ENCODE data around the gene MCTP1. TPM values are rescaled to one million over a fixed set of nuclear protein-coding genes. Genes with fewer than 3 reads are reported as not detected.
"Not testable (repeated sequence)": the region's sequence is repeated elsewhere in the genome, so short reads cannot be mapped to it uniquely, and the experiment has no call there.

Gene MCTP1
- total RNA-seq, 1 experiment from 2014 or later = 5.6 TPM

DNA sequence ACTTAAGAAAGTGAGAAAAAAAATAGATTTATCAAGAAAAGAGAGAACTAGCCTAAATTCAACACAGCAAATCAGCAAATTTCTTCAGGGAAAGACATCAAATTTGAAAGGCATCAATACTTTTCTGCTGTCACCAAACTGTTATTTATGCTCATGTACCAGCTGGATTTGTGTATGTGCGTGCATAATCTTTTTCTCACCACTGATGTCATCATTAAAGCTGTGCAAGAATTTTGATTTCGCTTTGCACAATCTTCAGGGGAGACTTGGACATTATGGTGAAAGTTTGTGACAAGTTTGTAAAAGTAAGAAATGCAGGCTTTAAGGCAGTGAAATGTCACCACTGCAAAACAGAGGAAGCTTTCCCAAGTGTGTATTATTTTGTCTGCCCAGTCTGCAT, 451.0 kb downstream of the MCTP1 start (continued):
- TF ChIP-seq ZMAT4 (CRISPR knock-in tag; IDR thresholded peaks at IDR 0.05) = no peak
- no peak for TF ChIP-seq GABPB1 (CRISPR knock-in tag; IDR thresholded peaks at IDR 0.05)
- no peak for TF ChIP-seq EMX1 (CRISPR knock-in tag; IDR thresholded peaks at IDR 0.05)

DNA sequence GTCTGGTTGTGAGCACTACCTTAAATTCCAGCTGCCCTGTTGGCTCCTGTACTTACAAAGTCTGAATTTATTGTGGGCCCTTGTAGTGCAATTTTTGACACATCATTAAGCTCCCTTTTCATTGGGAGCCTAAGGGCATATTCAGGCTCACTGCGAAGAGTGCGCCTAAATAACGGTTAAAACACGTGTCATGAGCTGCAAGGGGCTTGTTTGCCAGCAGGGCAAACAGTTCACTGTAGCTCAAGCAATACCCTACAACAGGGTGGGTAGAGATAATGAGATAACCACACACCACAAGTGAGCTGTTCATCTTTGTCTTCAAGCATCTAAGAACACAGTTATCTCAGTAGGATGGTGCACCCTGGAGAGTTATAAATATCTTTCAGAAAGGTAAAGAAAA, 452.2 kb downstream of the MCTP1 start:
- Mint-ChIP-seq H3K4me3 (no peak overlapping the region), H3K4me1 (peaks cover 15% of the 10 kb centered on the region), H3K27me3 (ENCODE audit: low read depth) (no peaks in the 10 kb centered on the region), H3K27ac (no peak overlapping the region), H3K36me3 (no peaks in the 10 kb centered on the region), H3K9me3 (peaks cover 5% of the 10 kb centered on the region)
- DNase-seq (ENCODE audit: low spot score) = no peak
- ChIA-PET CTCF (interaction anchor here (0.5 to 2.3 kb wide), 13 partner anchors 9 to 938 kb away, joined by 3 to 13 read pairs (median 4); no protein-coding TSS in a partner anchor), POLR2A (no interaction called here)
- peak; percentile 66 for ATAC-seq
- TF ChIP-seq TEAD4 (CRISPR knock-in tag; IDR thresholded peaks at IDR 0.05) (no peak), ZMAT4 (CRISPR knock-in tag; IDR thresholded peaks at IDR 0.05) (no peak), FOXK1 (CRISPR knock-in tag; IDR thresholded peaks at IDR 0.05) (no peak), SMAD4 (CRISPR knock-in tag; IDR thresholded peaks at IDR 0.05) (no peak)

GRCh38 chr5:94830520-94830919, 454.4 kb downstream of the MCTP1 start:
- DNase-seq (ENCODE audit: low spot score) = no peak
- H3K27ac Mint-ChIP-seq = no peak overlapping the region
- H3K9me3 Mint-ChIP-seq = peaks cover 9% of the 10 kb centered on the region
- ChIA-PET CTCF (no interaction called here), POLR2A (no interaction called here)
- ATAC-seq = peak; percentile 60; the same call in 1 of the 2 replicates
- H3K36me3 Mint-ChIP-seq = no peaks in the 10 kb centered on the region
- H3K4me3 Mint-ChIP-seq = no peak overlapping the region
- H3K4me1 Mint-ChIP-seq = peaks cover 20% of the 10 kb centered on the region
- no peaks in the 10 kb centered on the region for H3K27me3 Mint-ChIP-seq (ENCODE audit: low read depth)
- TF ChIP-seq TCF7 (CRISPR knock-in tag; IDR thresholded peaks at IDR 0.05; ENCODE audit: low read depth) (no peak), TEAD1 (CRISPR knock-in tag; IDR thresholded peaks at IDR 0.05) (no peak), CTCF (IDR thresholded peaks at IDR 0.05) (0 out of 2 replicates have a peak, but pooled peaks have one; percentile 20)
- TF ChIP-seq, protein P1, sequence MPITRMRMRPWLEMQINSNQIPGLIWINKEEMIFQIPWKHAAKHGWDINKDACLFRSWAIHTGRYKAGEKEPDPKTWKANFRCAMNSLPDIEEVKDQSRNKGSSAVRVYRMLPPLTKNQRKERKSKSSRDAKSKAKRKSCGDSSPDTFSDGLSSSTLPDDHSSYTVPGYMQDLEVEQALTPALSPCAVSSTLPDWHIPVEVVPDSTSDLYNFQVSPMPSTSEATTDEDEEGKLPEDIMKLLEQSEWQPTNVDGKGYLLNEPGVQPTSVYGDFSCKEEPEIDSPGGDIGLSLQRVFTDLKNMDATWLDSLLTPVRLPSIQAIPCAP (CRISPR knock-in tag; IDR thresholded peaks at IDR 0.05) = no peak

DNA sequence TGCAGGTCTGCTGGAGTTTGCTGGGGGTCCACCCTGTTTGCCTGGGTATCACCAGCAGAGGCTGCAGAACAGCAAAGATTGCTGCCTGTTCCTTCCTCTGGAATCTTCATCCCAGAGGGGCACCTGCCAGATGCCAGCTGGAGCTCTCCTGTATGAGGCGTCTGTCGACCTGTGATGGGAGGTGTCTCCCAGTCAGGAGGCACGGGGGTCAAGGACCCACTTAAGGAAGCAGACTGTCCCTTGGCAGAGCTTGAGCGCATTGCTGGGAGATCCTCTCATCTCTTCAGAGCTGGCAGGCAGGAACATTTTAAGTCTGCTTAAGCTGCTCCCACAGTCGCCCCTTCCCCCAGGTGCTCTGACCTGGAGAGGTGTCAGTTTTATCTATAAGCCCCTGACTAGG, 456.7 kb downstream of the MCTP1 start:
- peaks cover 20% of the 10 kb centered on the region for H3K4me1 Mint-ChIP-seq
- H3K27ac Mint-ChIP-seq; POLR2A ChIA-PET; ATAC-seq; H3K4me3 Mint-ChIP-seq; H3K27me3 Mint-ChIP-seq (ENCODE audit: low read depth); H3K36me3 Mint-ChIP-seq; H3K9me3 Mint-ChIP-seq; DNase-seq (ENCODE audit: low spot score): not testable (repeated sequence)
- CTCF ChIA-PET = interaction anchor here (1.8 kb wide), 1 partner anchor 22 kb away, joined by 6 read pairs; no protein-coding TSS in a partner anchor

DNA sequence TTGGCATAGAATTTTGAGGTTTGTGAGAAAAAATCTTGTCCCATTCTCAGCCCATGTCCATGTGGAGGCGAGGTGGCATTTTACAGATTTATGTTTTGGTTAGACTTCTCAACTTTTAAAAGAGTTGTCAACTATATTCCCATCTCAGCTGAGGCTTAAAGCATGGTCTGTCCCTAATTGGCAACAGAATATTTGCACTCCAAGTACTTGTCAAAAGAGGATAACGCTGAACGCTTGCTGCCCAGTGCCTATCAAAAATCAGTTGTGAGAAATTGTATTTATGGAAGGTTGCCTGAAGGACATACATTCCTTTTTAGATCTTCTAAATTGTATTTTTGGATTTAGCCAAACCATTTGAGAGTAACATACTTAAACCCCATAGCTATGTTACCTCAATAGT, 464.4 kb downstream of the MCTP1 start:
- no peaks in the 10 kb centered on the region for H3K9me3 Mint-ChIP-seq
- no peaks in the 10 kb centered on the region for H3K4me1 Mint-ChIP-seq
- H3K27ac Mint-ChIP-seq = no peak overlapping the region
- H3K27me3 Mint-ChIP-seq (ENCODE audit: low read depth) = no peaks in the 10 kb centered on the region
- ChIA-PET POLR2A (no interaction called here), CTCF (interaction anchor here (1.6 kb wide), 1 partner anchor 13 kb away, joined by 3 read pairs; no protein-coding TSS in a partner anchor)
- DNase-seq (ENCODE audit: low spot score) = no peak
- no peak overlapping the region for H3K4me3 Mint-ChIP-seq
- ATAC-seq = no peak
- H3K36me3 Mint-ChIP-seq = no peaks in the 10 kb centered on the region
- TF ChIP-seq ZBTB21 (CRISPR knock-in tag; IDR thresholded peaks at IDR 0.05; ENCODE audit: borderline replicate concordance) (no peak), CREM (CRISPR knock-in tag; IDR thresholded peaks at IDR 0.05) (no peak), NFYB (CRISPR knock-in tag; conservative IDR thresholded peaks at IDR 0.05; ENCODE audit: low read depth) (no peak), ESRRA (CRISPR knock-in tag; IDR thresholded peaks at IDR 0.05; ENCODE audit: borderline replicate concordance) (no peak)
- TF ChIP-seq, protein P2, sequence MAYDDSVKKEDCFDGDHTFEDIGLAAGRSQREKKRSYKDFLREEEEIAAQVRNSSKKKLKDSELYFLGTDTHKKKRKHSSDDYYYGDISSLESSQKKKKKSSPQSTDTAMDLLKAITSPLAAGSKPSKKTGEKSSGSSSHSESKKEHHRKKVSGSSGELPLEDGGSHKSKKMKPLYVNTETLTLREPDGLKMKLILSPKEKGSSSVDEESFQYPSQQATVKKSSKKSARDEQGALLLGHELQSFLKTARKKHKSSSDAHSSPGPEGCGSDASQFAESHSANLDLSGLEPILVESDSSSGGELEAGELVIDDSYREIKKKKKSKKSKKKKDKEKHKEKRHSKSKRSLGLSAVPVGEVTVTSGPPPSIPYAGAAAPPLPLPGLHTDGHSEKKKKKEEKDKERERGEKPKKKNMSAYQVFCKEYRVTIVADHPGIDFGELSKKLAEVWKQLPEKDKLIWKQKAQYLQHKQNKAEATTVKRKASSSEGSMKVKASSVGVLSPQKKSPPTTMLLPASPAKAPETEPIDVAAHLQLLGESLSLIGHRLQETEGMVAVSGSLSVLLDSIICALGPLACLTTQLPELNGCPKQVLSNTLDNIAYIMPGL (CRISPR knock-in tag; IDR thresholded peaks at IDR 0.05) = no peak
- TF ChIP-seq, protein P3, sequence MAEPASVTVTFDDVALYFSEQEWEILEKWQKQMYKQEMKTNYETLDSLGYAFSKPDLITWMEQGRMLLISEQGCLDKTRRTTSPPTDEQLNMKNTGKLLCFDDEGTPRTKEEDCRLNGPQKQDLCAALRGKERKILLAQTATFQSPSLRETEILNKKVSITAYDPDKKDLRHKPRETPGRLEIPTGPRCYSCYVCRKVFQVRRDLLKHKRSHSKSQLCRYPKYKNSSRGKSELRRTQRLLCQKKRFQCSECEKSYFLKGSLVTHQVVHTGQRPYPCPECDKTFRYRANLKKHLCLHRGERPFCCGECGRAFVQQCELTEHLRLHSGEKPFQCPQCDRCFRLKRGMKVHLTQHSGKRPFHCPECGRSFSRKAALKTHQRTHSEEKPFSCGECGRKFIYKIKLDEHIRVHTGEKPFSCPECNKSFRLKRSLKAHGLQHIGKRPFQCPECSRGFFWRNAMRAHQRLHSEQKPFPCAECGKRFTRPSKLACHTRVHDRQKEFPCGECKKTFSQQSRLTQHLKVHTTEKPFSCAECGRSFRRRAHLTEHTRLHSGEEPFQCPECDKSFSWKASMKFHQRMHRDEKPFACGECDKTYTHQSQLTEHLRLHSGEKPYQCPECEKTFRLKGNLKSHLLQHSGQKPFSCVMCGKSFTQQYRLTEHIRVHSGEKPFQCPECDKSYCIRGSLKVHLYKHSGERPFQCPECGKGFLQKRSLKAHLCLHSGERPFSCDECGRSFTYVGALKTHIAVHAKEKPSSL (CRISPR knock-in tag; conservative IDR thresholded peaks at IDR 0.05) = no peak
- TF ChIP-seq, protein P4, sequence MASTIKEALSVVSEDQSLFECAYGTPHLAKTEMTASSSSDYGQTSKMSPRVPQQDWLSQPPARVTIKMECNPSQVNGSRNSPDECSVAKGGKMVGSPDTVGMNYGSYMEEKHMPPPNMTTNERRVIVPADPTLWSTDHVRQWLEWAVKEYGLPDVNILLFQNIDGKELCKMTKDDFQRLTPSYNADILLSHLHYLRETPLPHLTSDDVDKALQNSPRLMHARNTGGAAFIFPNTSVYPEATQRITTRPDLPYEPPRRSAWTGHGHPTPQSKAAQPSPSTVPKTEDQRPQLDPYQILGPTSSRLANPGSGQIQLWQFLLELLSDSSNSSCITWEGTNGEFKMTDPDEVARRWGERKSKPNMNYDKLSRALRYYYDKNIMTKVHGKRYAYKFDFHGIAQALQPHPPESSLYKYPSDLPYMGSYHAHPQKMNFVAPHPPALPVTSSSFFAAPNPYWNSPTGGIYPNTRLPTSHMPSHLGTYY (CRISPR knock-in tag; IDR thresholded peaks at IDR 0.05) = no peak

Measured in WTC11 (cell line).